Stimulated activated naive CD8-positive, alpha-beta T cell treated with anti-CD3 and anti-CD28 coated beads, Interleukin-15, amount 100 ng/mL, for 72 hours (primary cell): Measurements from ENCODE around the gene OR5AR1.
"Not testable (repeated sequence)": the region's sequence is repeated elsewhere in the genome, so short reads cannot be mapped to it uniquely, and the experiment has no call there.

Experiments used
- ATAC-seq: fragments of 150-1000 bp; cut with Tn5 transposase; 2 replicates; pipeline ENCODE4 v1.10.0; 2021; ENCODE audit warnings: mild to moderate bottlenecking, moderate library complexity
- DNase-seq, 2 donors: peaks; one replicate each; pipeline ENCODE4 v3.0.0; 2021 to 2022
- H3K27ac Mint-ChIP-seq, 2 donors: one replicate each; pipeline ENCODE4 v1.8.0; 2022; ENCODE audit warnings: mild to moderate bottlenecking in 2 of 2, mixed read lengths in 2 of 2, moderate library complexity in 2 of 2
- H3K27me3 Mint-ChIP-seq: one replicate; pipeline ENCODE4 v1.8.0; 2022; ENCODE audit warnings: mixed read lengths
- H3K4me1 Mint-ChIP-seq: one replicate; pipeline ENCODE4 v1.8.0; 2022; ENCODE audit warnings: mild to moderate bottlenecking, mixed read lengths
- H3K4me3 Mint-ChIP-seq, 2 donors: one replicate each; pipeline ENCODE4 v1.8.0; 2022; ENCODE audit warnings: mild to moderate bottlenecking in 2 of 2, mixed read lengths in 2 of 2, moderate library complexity in 1 of 2
- H3K9me3 Mint-ChIP-seq, 2 donors: one replicate each; pipeline ENCODE4 v1.8.0; 2022; ENCODE audit warnings: mixed read lengths in 2 of 2

OR5AR1 gene

GRCh38 chr11:56663386-56663785 is at the start of gene OR5AR1:
TSS of gene OR5AR1 (plus strand) at chr11:56663686. CDS start at chr11:56663686, 0 bp downstream.
- ATAC-seq (no peak), DNase-seq (no peak)
- H3K9me3 Mint-ChIP-seq, result peaks cover 4 to 13% of the 10 kb centered on the region in 2 donors
- no peaks in the 10 kb centered on the region for H3K27me3 Mint-ChIP-seq
- no peaks in the 10 kb centered on the region for H3K4me1 Mint-ChIP-seq
- peak within 1 kb of the TSS in 1 of 2 donors; percentile 72 for H3K27ac Mint-ChIP-seq
- H3K4me3 Mint-ChIP-seq, result no peak within 1 kb of the TSS

DNA sequence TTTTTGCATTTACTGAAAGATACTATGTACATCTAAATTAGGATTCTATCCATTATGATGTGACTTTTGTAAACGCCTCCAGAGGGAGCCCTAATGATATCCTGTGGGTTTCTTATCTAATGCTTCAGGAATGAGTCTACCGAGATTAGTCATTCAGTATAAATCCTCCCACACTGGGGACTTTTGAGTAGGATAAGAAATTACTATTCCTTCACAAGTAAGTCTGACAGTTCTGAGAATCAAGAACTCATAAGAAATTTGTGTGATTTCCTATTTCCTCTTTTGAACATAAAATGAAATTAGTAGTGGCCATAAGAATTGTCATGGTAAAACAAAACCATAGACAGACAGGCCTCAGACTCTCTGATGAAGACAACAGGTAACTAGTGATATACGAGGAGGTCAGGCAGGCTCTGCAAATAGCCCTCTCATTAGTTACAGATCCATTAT is 38.8 kb upstream of the OR5AR1 start:
- DNase-seq (no peak), ATAC-seq (peak; percentile 82)
- peaks cover 0 to 16% of the 10 kb centered on the region in 2 donors for H3K9me3 Mint-ChIP-seq
- H3K27me3 Mint-ChIP-seq, result no peaks in the 10 kb centered on the region
- H3K4me3 Mint-ChIP-seq, result no peak overlapping the region
- H3K4me1 Mint-ChIP-seq, result no peaks in the 10 kb centered on the region
- H3K27ac Mint-ChIP-seq, result no peak overlapping the region

GRCh38 chr11:56625946-56626345 is 37.5 kb upstream of the OR5AR1 start:
- no peak for DNase-seq
- Mint-ChIP-seq H3K4me3 (no peak overlapping the region), H3K9me3 (peaks cover 0 to 18% of the 10 kb centered on the region in 2 donors)

GRCh38 chr11:56632329-56632728 is 31.2 kb upstream of the OR5AR1 start:
- Mint-ChIP-seq H3K4me3 (no peak overlapping the region), H3K9me3 (peaks cover 16 to 20% of the 10 kb centered on the region in 2 donors), H3K27ac (no peak overlapping the region), H3K4me1 (no peaks in the 10 kb centered on the region), H3K27me3 (no peaks in the 10 kb centered on the region)
- ATAC-seq (no peak), DNase-seq (no peak)

More at GRCh38 chr11:56625946-56626345, 37.5 kb upstream of the OR5AR1 start:
- H3K27me3 Mint-ChIP-seq, result no peaks in the 10 kb centered on the region
- no peak for ATAC-seq
- no peaks in the 10 kb centered on the region for H3K4me1 Mint-ChIP-seq
- H3K27ac Mint-ChIP-seq, result no peak overlapping the region

- DNase-seq (no peak), ATAC-seq (no peak)
- Mint-ChIP-seq H3K4me1 (no peaks in the 10 kb centered on the region), H3K4me3 (no peak overlapping the region), H3K27me3 (no peaks in the 10 kb centered on the region), H3K9me3 (peaks cover 11 to 19% of the 10 kb centered on the region in 2 donors), H3K27ac (no peak overlapping the region)
Measured at GRCh38 chr11:56636861-56637260, 26.6 kb upstream of the OR5AR1 start.

GRCh38 chr11:56637500-56637899 is 26.0 kb upstream of the OR5AR1 start:
- Mint-ChIP-seq H3K4me1 (no peaks in the 10 kb centered on the region), H3K4me3 (no peak overlapping the region), H3K27ac (no peak overlapping the region), H3K9me3 (peaks cover 11 to 23% of the 10 kb centered on the region in 2 donors), H3K27me3 (no peaks in the 10 kb centered on the region)
- DNase-seq, result no peak
- ATAC-seq, result no peak

GRCh38 chr11:56642339-56642738 is 21.1 kb upstream of the OR5AR1 start, which contains the start of gene OR5AP2:
TSS of gene OR5AP2 (minus strand) at chr11:56642439. CDS start at chr11:56642439, 0 bp downstream.
- peaks cover 4 to 7% of the 10 kb centered on the region in 2 donors for H3K9me3 Mint-ChIP-seq
- no peaks in the 10 kb centered on the region for H3K27me3 Mint-ChIP-seq
- no peak for DNase-seq
- no peak within 1 kb of the TSS for H3K4me3 Mint-ChIP-seq
- H3K27ac Mint-ChIP-seq, result peak within 1 kb of the TSS in 1 of 2 donors; percentile 45
- ATAC-seq, result no peak
- no peaks in the 10 kb centered on the region for H3K4me1 Mint-ChIP-seq

DNA sequence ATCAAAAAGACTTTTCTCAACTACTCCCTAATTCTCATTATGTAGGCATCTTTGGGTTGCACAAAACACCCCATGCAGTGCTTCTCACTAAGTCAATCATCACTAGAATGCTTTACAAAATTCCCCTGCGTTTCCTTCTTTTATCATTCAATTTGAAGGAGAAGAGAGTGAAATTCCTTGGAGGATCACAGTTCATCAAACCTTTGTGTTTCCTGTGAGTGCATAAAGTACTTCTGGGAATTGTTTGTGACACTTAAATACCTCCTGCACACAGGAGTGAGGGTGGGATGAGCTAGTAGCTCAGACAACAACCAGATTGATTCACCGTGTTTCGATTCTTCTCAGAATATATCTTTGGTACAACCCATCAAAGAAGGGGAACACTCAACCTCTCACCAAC is 3.7 kb upstream of the OR5AR1 start:
- H3K4me1 Mint-ChIP-seq, result no peaks in the 10 kb centered on the region
- DNase-seq, result no peak
- no peak for ATAC-seq
- H3K4me3 Mint-ChIP-seq, result no peak overlapping the region
- H3K27ac Mint-ChIP-seq, result no peak overlapping the region
- peaks cover 0 to 19% of the 10 kb centered on the region in 2 donors for H3K9me3 Mint-ChIP-seq
- no peaks in the 10 kb centered on the region for H3K27me3 Mint-ChIP-seq

GRCh38 chr11:56670984-56671383 is 7.5 kb downstream of the OR5AR1 start:
- Mint-ChIP-seq H3K9me3 (peaks cover 0 to 4% of the 10 kb centered on the region in 2 donors), H3K4me3 (no peak overlapping the region), H3K4me1 (no peaks in the 10 kb centered on the region), H3K27ac (no peak overlapping the region), H3K27me3 (no peaks in the 10 kb centered on the region)
- DNase-seq (no peak), ATAC-seq (no peak)

- H3K27ac Mint-ChIP-seq, result no peak overlapping the region
- ATAC-seq, result no peak
- H3K4me1 Mint-ChIP-seq, result no peaks in the 10 kb centered on the region
- H3K9me3 Mint-ChIP-seq, result peaks cover 3 to 19% of the 10 kb centered on the region in 2 donors
- no peaks in the 10 kb centered on the region for H3K27me3 Mint-ChIP-seq
- no peak for DNase-seq
- no peak overlapping the region for H3K4me3 Mint-ChIP-seq
Measured at GRCh38 chr11:56688554-56689100, 25.1 kb downstream of the OR5AR1 start.

GRCh38 chr11:56691179-56691578 is 27.7 kb downstream of the OR5AR1 start:
- DNase-seq, H3K4me1 Mint-ChIP-seq, H3K4me3 Mint-ChIP-seq, ATAC-seq, H3K27ac Mint-ChIP-seq, H3K27me3 Mint-ChIP-seq: not testable (repeated sequence)
- H3K9me3 Mint-ChIP-seq, result peaks cover 1 to 23% of the 10 kb centered on the region in 2 donors

DNA sequence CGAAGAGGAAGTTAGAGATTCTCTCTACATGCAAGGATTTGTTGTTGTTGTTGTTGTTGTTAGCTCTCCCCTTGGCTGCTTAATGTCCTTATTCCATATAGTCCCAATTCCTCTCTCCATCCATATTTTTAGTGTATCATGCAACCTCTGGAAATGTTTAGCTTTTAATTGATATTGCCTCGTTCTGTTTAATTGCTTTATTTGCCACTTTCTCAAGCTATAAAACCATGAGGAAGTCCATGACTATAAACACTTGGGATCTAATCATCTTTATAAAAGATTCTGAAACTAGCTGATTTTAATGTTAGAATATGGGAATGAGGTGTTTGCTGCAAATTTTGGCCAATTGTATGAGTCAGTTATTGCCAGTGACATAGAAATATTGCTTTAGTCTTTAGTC is 29.9 kb downstream of the OR5AR1 start:
- H3K9me3 Mint-ChIP-seq, result peaks cover 8 to 23% of the 10 kb centered on the region in 2 donors
- DNase-seq (no peak), ATAC-seq (no peak)
- H3K27ac Mint-ChIP-seq, result no peak overlapping the region
- H3K4me1 Mint-ChIP-seq, result no peaks in the 10 kb centered on the region
- H3K27me3 Mint-ChIP-seq, result no peaks in the 10 kb centered on the region
- no peak overlapping the region for H3K4me3 Mint-ChIP-seq

DNA sequence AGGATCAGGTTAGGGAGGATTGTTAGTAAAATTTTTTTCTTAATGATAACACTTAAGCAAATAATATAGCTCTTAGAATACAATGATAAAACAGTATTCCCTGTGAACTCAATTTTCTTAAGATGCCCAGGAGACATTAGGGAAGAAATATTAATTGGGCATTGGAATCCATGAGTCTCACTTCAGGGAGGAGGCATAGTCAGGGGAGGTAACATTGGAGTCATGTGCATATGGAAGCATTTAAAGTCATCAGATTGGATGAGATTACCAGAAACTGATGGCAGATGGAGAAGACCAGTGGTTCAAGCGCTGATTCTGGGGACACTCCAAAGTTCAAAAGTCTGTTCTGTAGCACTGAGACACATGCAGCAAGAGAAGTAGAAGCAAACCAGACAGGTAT is 35.3 kb downstream of the OR5AR1 start, which contains the start of gene OR9G1:
OR9G1 (plus strand) TSS at position 301 of the 400 bp plus-strand sequence. CDS start 1,293 bp downstream, outside the sequence.
- ATAC-seq (no peak), DNase-seq (no peak)
- Mint-ChIP-seq H3K9me3 (peaks cover 9 to 12% of the 10 kb centered on the region in 2 donors), H3K27ac (no peak within 1 kb of the TSS), H3K4me3 (no peak within 1 kb of the TSS), H3K27me3 (no peaks in the 10 kb centered on the region), H3K4me1 (no peaks in the 10 kb centered on the region)

- peaks cover 7 to 12% of the 10 kb centered on the region in 2 donors for H3K9me3 Mint-ChIP-seq
- no peak overlapping the region for H3K4me3 Mint-ChIP-seq
- ATAC-seq, result no peak
- no peaks in the 10 kb centered on the region for H3K27me3 Mint-ChIP-seq
- no peak for DNase-seq
- H3K27ac Mint-ChIP-seq, result no peak overlapping the region
- H3K4me1 Mint-ChIP-seq, result no peaks in the 10 kb centered on the region
Measured at GRCh38 chr11:56700242-56700913, 36.9 kb downstream of the OR5AR1 start.

GRCh38 chr11:56700914-56701485 is 37.5 kb downstream of the OR5AR1 start:
- H3K4me1 Mint-ChIP-seq, result no peaks in the 10 kb centered on the region
- H3K27me3 Mint-ChIP-seq, result no peaks in the 10 kb centered on the region
- H3K27ac Mint-ChIP-seq, result no peak overlapping the region
- no peak overlapping the region for H3K4me3 Mint-ChIP-seq
- peaks cover 7 to 16% of the 10 kb centered on the region in 2 donors for H3K9me3 Mint-ChIP-seq
- DNase-seq (no peak), ATAC-seq (no peak)

DNA sequence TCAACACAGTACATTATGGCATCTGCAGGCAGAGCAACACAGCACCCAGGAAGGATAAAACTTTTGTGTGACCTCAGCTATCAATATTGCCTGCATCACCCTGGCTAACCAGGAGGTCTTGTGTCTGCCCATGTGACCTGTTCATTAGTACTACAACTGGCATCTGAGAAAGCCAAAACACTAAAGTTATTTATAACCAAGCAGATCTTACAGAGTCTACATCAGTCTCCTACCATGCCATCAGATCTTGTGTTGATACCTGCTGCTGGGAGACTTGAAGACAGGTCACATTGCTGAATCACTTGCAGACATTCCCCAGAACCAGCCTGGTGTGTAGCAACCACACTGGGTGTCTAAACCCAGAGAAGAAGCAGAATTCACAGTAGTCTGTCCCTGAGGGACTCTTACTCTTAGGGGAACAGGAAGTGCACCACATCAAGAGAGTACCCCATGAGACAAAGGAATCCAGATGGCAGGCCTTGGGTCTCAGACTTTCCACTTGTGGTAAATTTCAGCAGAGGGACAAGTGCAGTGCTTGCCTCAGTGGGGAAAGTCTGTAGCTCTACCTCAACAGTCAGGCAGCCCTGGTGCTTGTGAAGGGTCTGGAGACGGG is 42.4 kb downstream of the OR5AR1 start:
- DNase-seq (no peak), ATAC-seq (peak; percentile 23)
- H3K27me3 Mint-ChIP-seq, result no peaks in the 10 kb centered on the region
- H3K27ac Mint-ChIP-seq, result no peak overlapping the region
- H3K9me3 Mint-ChIP-seq, result peaks cover 5 to 6% of the 10 kb centered on the region in 2 donors
- no peak overlapping the region for H3K4me3 Mint-ChIP-seq
- H3K4me1 Mint-ChIP-seq, result no peaks in the 10 kb centered on the region
